GM12878 (cell line): ENCODE measurements around the gene CTSF. TPM values are rescaled to one million over a fixed set of nuclear protein-coding genes. Genes with fewer than 3 reads are reported as not detected.
"Not testable (repeated sequence)": the region's sequence is repeated elsewhere in the genome, so short reads cannot be mapped to it uniquely, and the experiment has no call there.

Experiments used
- ATAC-seq: fragments of 200-7000 bp; cut with Tn5 transposase; 3 replicates; pipeline ENCODE4 v1.9.1; 2020; ENCODE audit warnings: mild to moderate bottlenecking, moderate library complexity
- BruUV-seq: library from RNA; stranded (reverse); fragments of 400-500 nt; replicated peaks from 2 replicates; lab custom pipeline; 2021; lab: Mats Ljungman, UMichigan
- CTCF ChIA-PET: fragments of 300-600 bp; sonication (Branson Sonifier 250); formaldehyde crosslinking; extraction: SDS; loops from one replicate; lab custom pipeline; 2021; ENCODE audit warnings: inconsistent platforms; lab: Yijun Ruan, JAX
- POLR2A ChIA-PET: fragments of 350-600 bp; formaldehyde crosslinking; extraction: SDS; loops from one replicate; lab custom pipeline; 2021; ENCODE audit warnings: inconsistent platforms; lab: Charles Lee
- RAD21 ChIA-PET: fragments of 300-600 bp; sonication (Branson Sonifier 250); formaldehyde crosslinking; loops from one replicate; lab custom pipeline; 2023; ENCODE audit warnings: antibody characterized with exemption; ENCODE audit not compliant: unreplicated experiment; lab: Charles Lee
- SMC1A ChIA-PET: fragments of 300-600 bp; sonication (Branson Sonifier 250); formaldehyde crosslinking; loops from one replicate; lab custom pipeline; 2023; ENCODE audit not compliant: unreplicated experiment, uncharacterized antibody; lab: Charles Lee
- DNase-seq: peaks from one replicate; pipeline ENCODE4 v3.0.0-alpha.2; 2011; ENCODE audit warnings: low read depth, low spot score
- FAIRE-seq: peaks from 3 replicates; lab custom pipeline; 2011; peaks lifted over from hg19 to GRCh38; lab: Jason Lieb, UNC
- H2AFZ ChIP-seq: 2 replicates; pipeline ENCODE4 v1.6.0; 2011; ENCODE audit warnings: low read depth, low read length, control low read depth; ENCODE audit not compliant: control insufficient read depth
- H3K27ac ChIP-seq: 2 replicates; pipeline ENCODE4 v1.5.1; 2011; ENCODE audit warnings: control low read depth; ENCODE audit not compliant: control insufficient read depth, insufficient read depth
- H3K27me3 ChIP-seq, 2 experiments: replicated peaks in 1 of 2; 2 replicates each; pipeline versions ENCODE4 v1.6.0 to v1.6.1; 2011; ENCODE audit warnings: low read length in 1 of 2; ENCODE audit not compliant: control insufficient read depth in 2 of 2, insufficient read depth in 2 of 2
- H3K36me3 ChIP-seq, 2 experiments: 2 replicates each; pipeline ENCODE4 v1.5.1; 2011; ENCODE audit warnings: low read length in 1 of 2; ENCODE audit not compliant: control insufficient read depth in 2 of 2, insufficient read depth in 2 of 2
- H3K4me1 ChIP-seq: 2 replicates; pipeline ENCODE4 v1.6.1; 2011; ENCODE audit warnings: mild to moderate bottlenecking, low read length, moderate library complexity, mixed read lengths; ENCODE audit not compliant: control insufficient read depth, insufficient read depth
- H3K4me2 ChIP-seq: 2 replicates; pipeline ENCODE4 v1.6.0; 2011; ENCODE audit warnings: control low read depth; ENCODE audit not compliant: control insufficient read depth, insufficient read depth
- H3K4me3 ChIP-seq: fragments of 200-600 bp; sonication (generic); 2 replicates; pipeline ENCODE4 v1.5.1; 2016
- H3K79me2 ChIP-seq: 2 replicates; pipeline ENCODE4 v1.6.0; 2011; ENCODE audit warnings: low read length; ENCODE audit not compliant: control insufficient read depth, insufficient read depth
- H3K9ac ChIP-seq: 2 replicates; pipeline ENCODE4 v1.8.0; 2011; ENCODE audit warnings: low read length, control low read depth, mixed read lengths; ENCODE audit not compliant: control insufficient read depth, insufficient read depth
- H3K9me3 ChIP-seq: replicated peaks from 3 replicates; pipeline ENCODE4 v1.5.1; 2011; ENCODE audit warnings: mild to moderate bottlenecking, low read length; ENCODE audit not compliant: control insufficient read depth, insufficient read depth
- H4K20me1 ChIP-seq: 2 replicates; pipeline ENCODE4 v1.6.0; 2011; ENCODE audit not compliant: control insufficient read depth, insufficient read depth
- BCL3 ChIP-seq: IDR thresholded peaks from 2 replicates; pipeline ENCODE4 v1.6.1; 2011; ENCODE audit warnings: borderline replicate concordance, low read depth, mild to moderate bottlenecking, moderate library complexity, low read length; ENCODE audit not compliant: insufficient read depth, poor library complexity, severe bottlenecking
- MTA3 ChIP-seq: IDR thresholded peaks from 2 replicates; pipeline ENCODE4 v1.6.1; 2012; ENCODE audit warnings: low read length, inconsistent platforms, borderline replicate concordance
- RAD51 ChIP-seq: fragments of 450-650 bp; IDR thresholded peaks from 2 replicates; pipeline ENCODE4 v1.6.1; 2016; ENCODE audit warnings: moderate library complexity, mild to moderate bottlenecking, inconsistent platforms
- STAT3 ChIP-seq: IDR thresholded peaks from 2 replicates; pipeline ENCODE4 v1.6.1; 2011; ENCODE audit warnings: low read depth, low read length, improper control_type of control experiment
- ZBTB33 ChIP-seq: fragments of 450-650 bp; IDR thresholded peaks from 2 replicates; pipeline ENCODE4 v1.6.1; 2017; ENCODE audit warnings: mild to moderate bottlenecking
- ZBTB40 ChIP-seq: fragments of 450-650 bp; IDR thresholded peaks from 2 replicates; pipeline ENCODE4 v1.6.1; 2016; ENCODE audit warnings: mild to moderate bottlenecking, moderate library complexity, borderline replicate concordance
- WGBS: methylation state at CpG from one replicate; pipeline ENCODE4 v1.1.6; 2016; ENCODE audit warnings: low lambda C conversion rate; ENCODE audit not compliant: insufficient replicate concordance, insufficient coverage; ENCODE audit errors: missing lambda C conversion rate; 5-methylcytosine and 5-hydroxymethylcytosine counted together
- in situ Hi-C: fragments of 300-500 bp; cut with MboI; formaldehyde crosslinking; loops from 9 replicates; pipeline ENCODE4 v1.14.3; 2018; ENCODE audit warnings: mixed read lengths
- intact Hi-C: fragments of 100-400 bp; cut with micrococcal nuclease; formaldehyde crosslinking; loops from one replicate; pipeline ENCODE4 v1.14.2; 2022; ENCODE audit not compliant: unreplicated experiment
- polyA plus RNA-seq, 11 experiments: library from polyadenylated mRNA; depleted of rRNA in 4 of 11; unstranded in 6 of 11; stranded (reverse) in 5 of 11; fragments of >200 nt; fragmentation: Nextera tagmentation in 4 of 11; fragmentation: Illumina TruSeq in 1 of 11; extraction: Ambion mirVana in 4 of 11; extraction: Trizol in 1 of 11; gene quantifications; 1 replicate in 1 of 11; 2 replicates in 10 of 11; pipeline versions ENCODE4 v1.2.1 to v1.2.3, GENCODE V29; 2011 to 2016; ENCODE audit warnings: inconsistent platforms in 2 of 11, missing spikeins in 2 of 11, low read depth in 1 of 11
- total RNA-seq, 4 experiments: library from RNA; depleted of rRNA in 3 of 4; stranded (reverse); fragments of >200 nt in 3 of 4; fragmentation: Illumina TruSeq in 1 of 4; extraction: Trizol in 1 of 4; gene quantifications; 2 replicates each; pipeline versions ENCODE4 v1.2.1 to v1.2.3, GENCODE V29; 2013 to 2021

CTSF gene
- total and polyA plus RNA-seq, 10 of the 15 experiments (the other 5 are each of a cell fraction or from before 2014, with no cell fraction given) = 0.11 to 0.41 (median 0.26) TPM; not detected in 4

- ChIA-PET SMC1A (interaction anchor here (1.0 to 2.1 kb wide), 2 partner anchors 11 to 89 kb away, joined by 3 to 8 read pairs; partner anchors contain the start of gene RBM4B), CTCF (interaction anchor here (0.6 to 1.3 kb wide), 2 partner anchors 30 to 153 kb away, joined by 3 read pairs; no protein-coding TSS in a partner anchor), RAD21 (interaction anchor here (0.7 kb wide), 1 partner anchor 49 kb away, joined by 3 read pairs; the partner anchor contains the start of gene RBM4), POLR2A (interaction anchor here (1.5 to 6.8 kb wide), 2 partner anchors 23 to 88 kb away, joined by 3 to 26 read pairs; partner anchors contain the start of gene RBM4B)
- H3K27ac ChIP-seq, BruUV-seq, H3K4me2 ChIP-seq, H3K9ac ChIP-seq, intact Hi-C loops, H4K20me1 ChIP-seq, H2AFZ ChIP-seq, H3K9me3 ChIP-seq, H3K4me1 ChIP-seq, H3K27me3 ChIP-seq, ATAC-seq, H3K79me2 ChIP-seq, DNase-seq, H3K36me3 ChIP-seq, in situ Hi-C loops, FAIRE-seq, H3K4me3 ChIP-seq: not testable (repeated sequence)
- 47% methylated on average over 2 of the region's 2 CpGs for WGBS
Measured at GRCh38 chr11:66589315-66589714, 20.9 kb upstream of the CTSF start.

GRCh38 chr11:66586136-66586535 is 17.7 kb upstream of the CTSF start:
- CTCF ChIA-PET = interaction anchor here (0.5 to 1.7 kb wide), 2 partner anchors 49 to 92 kb away, joined by 3 to 7 read pairs; partner anchors contain the start of gene RBM4B
- no peak for ATAC-seq
- in situ Hi-C loops = no loop called here
- no peak for TF ChIP-seq ZBTB40
- TF ChIP-seq RAD51 = no peak
- no peak for TF ChIP-seq MTA3
- TF ChIP-seq BCL3 = no peak
- no peak for TF ChIP-seq ZBTB33
- TF ChIP-seq STAT3 = no peak

More at GRCh38 chr11:66586136-66586535, 17.7 kb upstream of the CTSF start:
- H3K79me2 ChIP-seq = no peaks in the 10 kb centered on the region
- H3K9me3 ChIP-seq = peaks cover 2% of the 10 kb centered on the region; the same call in 1 of the 3 replicates
- no peaks in the 10 kb centered on the region for H3K4me1 ChIP-seq
- ChIA-PET SMC1A (no interaction called here), RAD21 (interaction anchor here (0.9 kb wide), 1 partner anchor 52 kb away, joined by 3 read pairs; the partner anchor contains the start of gene RBM4), POLR2A (interaction anchor here (0.8 kb wide), 1 partner anchor 161 kb away, joined by 5 read pairs; no protein-coding TSS in a partner anchor)
- no peaks in the 10 kb centered on the region for H3K27me3 ChIP-seq
- intact Hi-C loops = no loop called here
- no peak overlapping the region for H3K27ac ChIP-seq
- H3K4me3 ChIP-seq = no peak overlapping the region
- 23% methylated on average over 2 of the region's 2 CpGs for WGBS
- H4K20me1 ChIP-seq = no peaks in the 10 kb centered on the region
- no peak overlapping the region for H2AFZ ChIP-seq
- DNase-seq = no peak
- no peak overlapping the region for H3K4me2 ChIP-seq
- FAIRE-seq = no peak
- H3K36me3 ChIP-seq = no peaks in the 10 kb centered on the region
- no peak overlapping the region for H3K9ac ChIP-seq
- no TSS peak for BruUV-seq
